Activated CD4-positive, alpha-beta T cell treated with anti-CD3 and anti-CD28 coated beads for 24 hours (primary cell): ENCODE results near the gene PPFIBP2.

ENCODE experiments used
- DNase-seq, 2 donors: peaks; one replicate each; pipeline ENCODE4 v3.0.0-alpha.2; 2020; ENCODE audit warnings: low read depth in 2 of 2

PPFIBP2 gene

DNA sequence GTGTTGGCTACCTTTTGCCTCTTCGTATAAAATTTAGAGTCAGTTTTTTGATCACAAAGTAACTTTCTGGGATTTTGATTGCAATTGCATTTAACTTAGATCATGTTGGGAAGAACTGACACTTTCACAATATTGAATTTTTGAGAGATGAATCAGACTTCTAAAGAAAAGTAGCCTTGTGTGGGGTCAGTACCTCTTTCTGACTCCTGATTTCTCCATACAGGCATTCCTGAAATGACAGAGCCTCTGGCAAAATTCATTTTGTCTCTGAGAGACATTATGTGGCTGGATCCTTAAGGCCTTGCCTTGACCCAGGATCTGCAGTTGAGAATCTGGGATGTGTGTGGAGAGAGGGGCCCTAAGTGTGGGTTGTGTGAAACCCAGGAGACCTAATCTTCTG is 37.8 kb downstream of the PPFIBP2 start:
- DNase-seq = no peak

DNA sequence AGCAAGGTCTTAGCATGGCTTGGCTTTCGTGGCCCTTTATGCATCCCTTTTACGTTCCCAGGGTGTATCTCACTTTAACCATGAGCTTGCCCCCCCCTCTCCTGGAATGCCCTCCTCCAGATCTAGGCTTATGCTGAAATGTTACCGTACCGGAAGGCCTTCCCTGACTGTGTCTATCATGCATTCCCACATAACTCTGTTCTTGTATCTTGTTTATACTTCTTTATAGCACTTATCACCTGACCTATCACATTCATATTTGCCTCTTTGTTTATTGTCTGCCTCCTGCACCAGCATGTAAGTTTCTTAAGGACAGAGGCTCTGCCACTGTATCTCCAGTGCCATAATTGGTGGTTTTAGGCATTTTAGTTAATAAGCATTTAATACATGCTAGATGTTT is 38.9 kb downstream of the PPFIBP2 start:
- DNase-seq = no peak

DNA sequence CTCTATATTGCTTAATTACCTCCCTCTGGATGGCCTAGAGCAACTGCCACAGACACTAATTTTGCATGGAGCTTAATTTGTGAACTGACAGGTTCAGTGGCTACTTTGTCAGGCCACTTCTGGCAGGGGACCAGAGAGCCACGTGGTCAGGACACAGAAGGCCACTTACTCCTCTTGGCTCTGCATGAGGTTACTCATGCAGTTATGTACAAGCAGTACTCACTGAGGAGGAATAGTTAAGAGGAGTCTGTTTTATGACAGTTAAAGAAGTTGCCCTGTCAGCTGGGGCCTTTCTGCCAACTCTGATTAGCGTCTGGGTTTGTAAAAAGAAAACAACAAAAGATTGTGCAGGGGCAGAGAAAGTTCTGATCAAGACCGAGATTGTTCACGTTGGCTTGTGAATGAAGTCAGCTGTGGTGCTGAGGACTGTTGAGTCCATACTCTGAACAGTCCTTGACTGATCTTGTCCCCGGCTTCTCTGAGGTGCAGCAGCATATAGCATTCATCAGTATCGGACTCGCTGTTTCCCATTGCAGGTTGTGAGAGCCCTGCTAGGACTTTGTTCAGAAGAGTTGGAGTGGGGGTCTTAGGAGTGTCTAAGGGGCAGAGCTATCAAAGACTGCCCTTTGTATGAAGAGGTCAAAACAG is 41.4 kb downstream of the PPFIBP2 start:
- no peak for DNase-seq

DNA sequence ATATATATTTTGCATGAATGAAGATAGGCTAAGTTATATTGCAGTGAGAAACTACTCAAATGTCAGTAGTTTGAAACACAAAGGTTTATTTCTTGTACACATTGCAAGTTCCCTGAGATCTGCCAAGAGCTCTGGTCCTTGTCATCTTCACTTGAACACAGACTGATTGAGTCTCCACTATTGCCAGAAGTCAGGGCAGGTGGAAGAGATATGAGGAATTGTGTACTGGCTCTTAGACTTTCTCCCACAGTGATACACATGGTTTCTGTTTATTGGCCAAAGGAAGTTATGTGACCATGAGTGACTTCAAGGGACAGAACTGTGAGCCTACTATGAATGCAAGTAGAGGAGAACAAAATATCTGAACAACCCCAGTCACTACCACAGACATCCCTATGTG is 44.2 kb downstream of the PPFIBP2 start:
- DNase-seq = no peak

DNA sequence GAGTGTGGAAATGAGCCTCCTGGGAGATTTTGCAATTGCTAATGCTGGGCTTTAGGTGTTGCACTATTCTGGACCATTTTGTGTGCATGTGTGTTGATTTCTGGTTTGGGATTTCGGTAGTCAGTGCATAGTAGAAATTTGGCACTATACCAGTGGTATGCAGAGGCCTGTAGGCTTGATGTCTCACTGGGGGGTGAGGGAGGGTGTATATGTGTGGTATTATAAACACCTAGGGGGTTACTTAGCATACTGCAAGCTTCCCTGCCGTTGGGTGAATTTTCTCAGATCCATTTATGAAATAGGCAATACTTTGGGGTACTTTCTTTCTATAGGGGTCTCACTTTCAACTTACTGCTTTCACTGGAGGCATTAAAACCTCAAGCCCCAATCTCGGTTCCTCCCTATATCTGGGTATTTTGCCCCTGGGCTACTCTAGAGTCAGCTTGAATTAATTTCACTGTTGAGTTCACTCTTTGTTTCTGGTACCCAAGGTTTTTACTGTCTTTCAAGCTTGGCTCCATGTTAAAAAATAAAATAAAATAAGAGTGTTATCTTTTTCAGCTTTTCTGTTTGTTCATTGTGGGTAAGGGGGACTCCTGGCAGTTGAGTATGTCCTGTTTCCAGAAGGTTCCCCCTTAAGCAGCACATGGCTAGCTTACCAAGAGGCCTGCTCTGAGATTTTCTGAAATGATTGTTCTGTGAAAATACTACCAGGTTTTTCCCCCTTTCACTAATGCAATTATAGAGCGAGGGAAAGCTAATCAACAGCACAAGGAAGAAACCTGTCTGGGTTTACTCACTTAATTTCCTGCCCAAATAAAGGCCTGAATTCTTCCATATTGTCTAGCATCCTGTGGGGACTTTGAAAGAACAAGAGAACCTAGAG is 45.8 kb downstream of the PPFIBP2 start:
- DNase-seq = no peak

DNA sequence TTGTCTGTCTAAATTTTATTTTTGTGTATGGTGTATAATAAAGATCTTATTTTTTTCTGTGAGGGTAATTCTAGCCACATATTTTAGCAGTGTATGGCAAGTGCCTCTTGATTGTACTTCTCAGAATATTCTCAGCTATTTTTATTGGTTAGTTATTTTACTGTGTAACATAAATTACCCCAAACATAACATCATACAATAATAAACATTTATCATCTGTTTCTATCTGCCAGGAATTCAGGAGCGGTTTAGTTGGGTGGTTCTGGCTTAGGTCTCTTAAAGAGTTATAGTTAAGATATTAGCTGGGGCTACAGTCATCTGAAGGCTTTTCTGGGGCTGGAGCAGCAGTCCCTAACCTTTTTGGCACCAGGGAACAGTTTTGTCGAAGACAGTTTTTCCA is 47.8 kb downstream of the PPFIBP2 start:
- DNase-seq = no peak

DNA sequence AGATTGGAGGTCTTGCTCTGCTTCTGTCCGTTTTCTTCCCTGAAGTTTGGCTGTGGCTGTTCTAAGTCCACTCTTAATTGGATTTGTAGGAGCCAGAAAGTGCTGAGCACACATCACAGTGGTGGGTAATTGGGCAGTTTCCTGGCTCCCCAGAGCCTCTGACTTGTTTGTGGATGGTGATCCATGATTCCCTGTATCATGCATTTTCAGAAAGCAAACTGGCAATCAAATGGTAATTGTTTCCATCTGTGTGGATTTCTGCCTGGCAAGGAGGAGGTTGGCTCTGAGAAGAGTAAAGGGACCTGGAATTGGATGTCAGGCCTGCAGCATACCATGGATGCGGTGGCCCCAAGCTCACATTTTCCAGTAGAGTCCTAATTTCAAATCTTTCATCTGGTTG is 49.5 kb downstream of the PPFIBP2 start:
- DNase-seq = no peak

DNA sequence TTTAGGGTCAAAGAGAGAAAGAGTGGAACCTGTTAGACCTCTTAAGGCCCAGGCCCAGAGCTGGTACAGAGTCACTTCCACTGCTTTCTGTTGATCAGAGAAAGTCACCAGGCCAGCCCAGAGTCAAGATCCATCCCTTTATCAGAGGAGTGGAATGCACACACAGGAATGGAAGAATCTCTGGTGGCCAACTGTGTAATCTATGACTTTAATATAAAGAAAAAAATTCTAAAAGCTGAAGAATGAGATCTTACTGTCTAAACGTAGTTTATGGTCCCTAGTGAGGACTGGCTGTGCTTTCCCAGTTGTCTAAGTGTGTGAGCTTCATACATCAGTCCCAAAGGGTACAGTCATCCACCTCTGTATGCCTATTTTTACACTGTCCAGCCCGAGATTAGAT is 51.0 kb downstream of the PPFIBP2 start:
- DNase-seq = no peak

DNA sequence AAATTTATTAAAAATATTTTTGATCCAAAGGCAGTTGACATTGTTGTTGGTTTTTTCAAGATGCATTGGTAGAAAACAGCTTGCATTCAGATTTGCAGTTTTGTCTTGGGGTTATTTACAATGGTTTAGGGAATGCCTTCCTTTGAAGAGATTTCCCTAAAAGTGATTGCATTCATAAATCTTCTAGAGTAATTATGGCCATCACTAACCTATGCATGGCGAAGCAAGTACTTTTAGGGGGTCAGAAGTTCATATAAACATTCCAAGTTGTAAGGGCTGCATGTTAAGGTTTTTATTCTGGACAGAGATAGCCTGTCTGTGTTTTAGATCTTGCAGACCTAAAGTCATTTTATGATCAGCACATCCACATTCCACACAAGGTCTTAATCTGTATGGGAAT is 53.5 kb downstream of the PPFIBP2 start:
- DNase-seq = no peak

DNA sequence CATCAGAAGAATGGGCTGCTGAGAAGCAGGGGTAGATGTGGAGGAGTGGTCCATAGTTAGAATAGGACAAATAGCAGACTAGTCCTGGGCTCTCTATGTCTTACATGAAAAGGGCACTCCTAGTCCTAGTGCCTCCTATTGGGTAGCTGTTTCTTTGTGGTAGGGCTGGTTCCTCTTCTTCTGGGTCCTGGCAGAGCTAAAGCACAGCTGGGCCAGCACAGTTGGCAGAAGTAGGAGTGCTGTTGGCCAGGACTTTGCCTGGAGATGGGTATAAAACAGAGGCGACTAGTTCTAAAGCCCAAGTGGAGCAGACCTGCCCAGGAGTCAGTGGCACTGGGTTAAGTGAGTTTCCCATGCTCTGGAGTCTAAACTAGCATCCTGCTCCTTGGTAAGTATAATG is 55.2 kb downstream of the PPFIBP2 start:
- no peak for DNase-seq

DNA sequence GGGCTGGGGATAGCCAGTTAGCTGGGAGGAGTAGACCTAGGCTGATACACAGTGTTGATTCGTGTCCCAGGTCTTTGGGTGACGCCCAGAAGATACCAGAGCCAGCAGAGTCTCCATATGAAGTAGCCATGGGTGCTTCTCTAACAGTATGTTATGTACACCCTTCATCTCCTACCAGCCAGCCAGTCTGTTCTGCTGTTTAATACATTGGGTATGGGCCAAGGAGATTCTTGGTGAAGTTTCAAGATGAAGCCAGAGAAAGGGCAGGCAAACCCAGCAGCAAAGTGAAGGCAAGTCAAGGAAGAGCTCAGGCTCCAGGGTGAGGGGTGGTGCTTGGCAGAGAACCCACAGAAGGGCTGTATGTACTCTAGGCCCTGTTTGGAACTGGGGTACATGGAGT is 56.4 kb downstream of the PPFIBP2 start:
- no peak for DNase-seq

DNA sequence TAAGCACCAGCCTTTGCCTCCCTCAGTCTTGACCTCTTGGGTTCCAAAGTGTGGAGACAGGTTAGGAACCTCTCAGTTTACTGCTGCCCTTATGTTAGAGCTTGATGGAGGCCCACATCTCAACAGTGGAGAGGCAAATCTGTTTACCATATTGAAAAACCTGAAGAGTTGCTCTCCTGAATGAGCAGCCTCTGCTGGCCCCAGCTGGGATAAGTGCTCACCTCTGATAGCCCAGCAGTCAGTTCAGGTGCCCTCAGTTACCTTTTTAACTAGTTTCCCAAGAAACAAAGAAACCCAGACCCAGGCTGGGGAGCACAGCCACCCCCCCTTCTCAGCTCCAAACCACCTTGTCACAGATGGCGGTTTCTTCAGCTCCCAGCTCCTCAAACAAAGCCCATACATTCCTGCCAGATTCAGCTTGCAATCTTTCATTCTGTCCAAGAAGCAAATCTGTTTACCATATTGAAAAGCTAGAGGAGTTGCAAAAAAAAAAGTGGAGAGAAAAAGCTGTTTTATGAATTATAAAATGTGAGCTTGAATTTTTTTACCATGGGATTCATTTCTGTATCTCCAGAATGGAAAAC is 57.2 kb downstream of the PPFIBP2 start:
- no peak for DNase-seq

DNA sequence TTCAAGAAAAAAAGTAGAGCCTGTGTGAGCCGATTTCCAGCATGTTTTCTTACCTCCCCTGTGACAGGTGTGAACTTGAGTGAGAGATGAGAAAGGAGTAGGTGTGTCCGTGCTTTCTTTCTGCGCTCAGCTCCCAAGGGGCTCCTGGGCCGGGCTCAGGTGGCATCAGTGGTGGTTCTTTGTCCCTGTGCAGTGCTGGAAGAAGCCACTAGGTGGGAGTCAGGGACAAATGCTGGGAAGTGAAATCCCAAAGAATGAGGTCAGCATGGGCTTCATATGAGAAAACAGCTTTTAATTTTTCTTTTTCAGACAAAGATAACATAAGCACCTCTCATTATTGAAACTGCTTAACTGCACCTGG is 57.8 kb downstream of the PPFIBP2 start:
- peak in 1 of 2 donors; percentile 8 for DNase-seq

DNA sequence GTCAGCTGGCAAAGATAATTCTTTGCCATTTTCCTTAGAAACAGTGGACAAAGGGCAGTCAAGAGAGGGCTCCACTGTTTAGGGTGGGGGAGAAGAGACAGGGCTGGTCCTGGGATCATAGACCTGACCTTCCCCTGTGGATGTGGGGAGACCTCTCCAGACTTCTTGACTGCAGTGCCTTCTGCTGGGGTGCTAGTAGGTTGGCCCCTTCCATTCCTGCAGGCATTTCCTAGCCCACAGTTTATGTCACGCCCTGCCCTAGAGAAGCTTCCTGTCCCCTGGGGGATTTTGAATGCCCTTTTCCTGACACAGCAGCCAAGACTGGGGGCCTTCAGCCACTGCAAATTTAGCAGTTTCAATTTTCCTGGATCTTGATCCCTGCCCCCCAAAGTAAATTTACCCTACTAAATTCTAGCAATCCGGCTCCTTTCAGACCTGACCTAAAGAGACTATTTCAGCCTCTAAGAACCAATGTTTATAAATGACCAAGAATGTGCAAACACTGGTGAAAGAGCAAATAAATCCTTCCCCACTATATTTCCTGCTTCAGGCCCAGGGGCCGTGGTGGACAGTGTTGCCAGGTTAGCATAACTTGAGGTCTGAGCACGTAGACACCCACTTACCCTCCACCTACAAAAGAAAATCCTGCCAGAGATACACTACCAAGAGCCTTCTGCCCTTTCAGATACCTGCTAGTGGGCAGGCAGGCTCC is 58.4 kb downstream of the PPFIBP2 start:
- DNase-seq = no peak

DNA sequence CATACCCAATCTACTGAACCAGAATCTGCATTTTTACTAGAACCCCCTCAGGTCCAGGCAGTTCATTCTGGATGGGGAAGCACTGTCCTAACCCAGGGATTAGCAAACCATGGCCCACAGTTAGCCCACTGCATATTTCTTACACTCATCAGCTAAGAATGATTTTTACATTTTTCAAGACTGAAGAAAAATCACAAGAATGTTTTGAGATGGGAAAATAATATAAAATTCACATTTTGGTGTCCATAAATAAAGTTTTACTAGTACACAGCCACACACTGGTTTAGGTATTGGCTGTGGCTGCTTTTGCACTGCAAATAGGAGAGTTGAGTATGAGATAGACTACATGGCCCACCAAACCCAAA is 59.4 kb downstream of the PPFIBP2 start:
- no peak for DNase-seq

DNA sequence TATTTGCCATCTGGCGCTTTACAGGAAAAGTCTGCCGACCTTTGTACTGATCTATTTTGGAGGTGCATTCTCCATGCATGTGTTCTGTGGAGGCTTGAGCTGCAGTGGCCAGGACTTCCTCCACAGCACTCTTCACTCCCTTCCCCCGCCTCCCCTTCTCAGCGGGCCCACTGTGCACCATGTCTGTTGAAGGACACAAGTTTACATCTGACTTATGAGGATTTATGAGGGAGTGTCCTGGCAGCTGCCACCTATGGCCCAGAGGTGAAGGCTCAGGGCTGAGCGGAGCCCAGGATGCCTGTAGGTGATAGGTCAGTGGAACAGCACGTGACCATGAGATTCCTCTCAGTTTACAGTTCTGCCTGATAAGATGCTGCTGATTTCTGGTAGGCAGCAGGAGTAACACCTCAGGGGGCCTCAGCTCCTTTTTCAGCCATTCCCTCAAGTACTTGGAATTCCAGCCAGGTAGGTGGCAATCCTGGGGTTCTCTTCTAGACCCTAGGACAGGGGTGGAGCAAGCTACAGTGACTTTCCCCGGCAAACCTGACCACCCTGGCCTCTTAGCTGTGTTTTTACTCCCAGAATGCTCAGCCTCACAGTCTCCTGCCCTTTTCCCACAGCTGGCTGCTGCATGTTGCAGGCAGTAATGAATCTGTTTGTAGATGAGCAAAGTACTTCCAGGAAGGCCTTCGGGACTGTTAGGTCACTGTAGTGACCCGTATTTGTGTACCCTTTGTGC is 59.9 kb downstream of the PPFIBP2 start:
- no peak for DNase-seq

DNA sequence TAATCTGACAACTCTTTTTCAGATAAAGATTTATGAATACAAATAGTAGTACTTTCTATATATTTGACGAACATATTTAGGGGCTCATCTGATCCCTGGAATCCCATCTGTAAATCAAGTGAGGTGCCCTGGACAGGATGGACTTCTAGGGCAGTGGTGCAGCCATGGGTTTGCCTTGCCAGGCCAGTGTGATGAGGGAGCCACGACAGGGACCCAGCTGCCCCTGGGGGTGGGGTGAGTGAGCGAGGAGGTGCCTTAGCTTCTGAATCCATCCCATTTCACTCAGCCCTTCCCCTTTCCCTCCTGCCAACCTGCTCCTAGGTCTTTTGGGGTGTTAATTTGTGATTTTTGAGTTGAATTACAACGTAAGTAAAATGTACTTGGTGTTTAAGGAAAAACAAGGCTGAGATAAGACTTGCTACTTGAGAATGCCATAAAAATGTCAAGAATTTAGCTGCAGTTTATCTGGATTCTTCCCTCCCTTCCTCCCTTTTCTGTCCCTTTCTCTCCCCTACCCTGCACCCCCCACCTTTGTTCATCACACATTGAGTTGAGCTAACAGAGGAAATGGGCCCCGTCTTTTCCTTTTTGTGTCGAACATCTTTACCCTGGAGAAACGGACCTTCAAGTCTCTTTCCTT is 60.8 kb downstream of the PPFIBP2 start:
- DNase-seq = no peak

DNA sequence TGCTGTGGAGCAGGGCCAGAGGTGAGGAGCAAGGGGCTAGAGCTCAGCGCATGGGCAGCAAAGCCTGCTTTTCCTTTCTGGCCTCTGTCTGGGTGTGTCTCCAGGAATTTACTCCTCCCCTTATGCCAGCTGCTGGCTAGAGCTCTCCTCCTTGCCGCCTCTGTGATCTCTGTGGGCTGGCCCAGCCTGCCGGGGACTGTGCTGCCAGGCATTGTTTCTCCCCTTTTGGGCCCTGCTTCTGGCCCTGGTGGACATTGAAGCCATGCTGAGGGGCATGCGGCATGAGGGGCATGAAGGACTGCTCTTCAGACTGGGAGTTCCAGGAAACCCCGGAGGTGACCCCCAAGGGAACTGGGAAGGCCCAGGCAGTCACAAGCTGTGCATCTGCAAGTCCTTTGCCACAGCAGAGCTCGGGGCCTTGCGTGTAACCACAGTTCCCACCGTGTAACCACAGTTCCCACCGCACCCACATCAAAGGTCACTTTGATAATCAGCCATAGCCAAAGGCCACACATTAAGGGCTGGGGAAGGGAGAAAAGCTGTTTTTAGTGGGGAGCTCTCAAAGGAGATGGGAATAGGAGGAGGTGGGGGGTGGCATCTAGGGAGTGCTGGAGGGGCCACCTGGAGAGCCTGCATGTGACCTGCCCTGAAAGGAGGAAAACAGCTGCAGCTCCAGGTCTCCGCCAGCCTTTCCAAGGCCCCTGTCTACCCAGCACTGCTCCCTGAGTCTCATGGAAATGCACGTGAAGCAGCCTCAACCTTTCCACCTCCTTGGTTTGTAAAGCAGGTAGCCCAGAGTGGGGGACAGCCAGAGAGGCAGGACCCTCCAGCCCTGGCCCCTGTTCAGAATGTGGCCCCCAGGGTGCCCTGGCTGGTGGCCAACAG is 62.3 kb downstream of the PPFIBP2 start:
- DNase-seq = peak in 1 of 2 donors; percentile 19

DNA sequence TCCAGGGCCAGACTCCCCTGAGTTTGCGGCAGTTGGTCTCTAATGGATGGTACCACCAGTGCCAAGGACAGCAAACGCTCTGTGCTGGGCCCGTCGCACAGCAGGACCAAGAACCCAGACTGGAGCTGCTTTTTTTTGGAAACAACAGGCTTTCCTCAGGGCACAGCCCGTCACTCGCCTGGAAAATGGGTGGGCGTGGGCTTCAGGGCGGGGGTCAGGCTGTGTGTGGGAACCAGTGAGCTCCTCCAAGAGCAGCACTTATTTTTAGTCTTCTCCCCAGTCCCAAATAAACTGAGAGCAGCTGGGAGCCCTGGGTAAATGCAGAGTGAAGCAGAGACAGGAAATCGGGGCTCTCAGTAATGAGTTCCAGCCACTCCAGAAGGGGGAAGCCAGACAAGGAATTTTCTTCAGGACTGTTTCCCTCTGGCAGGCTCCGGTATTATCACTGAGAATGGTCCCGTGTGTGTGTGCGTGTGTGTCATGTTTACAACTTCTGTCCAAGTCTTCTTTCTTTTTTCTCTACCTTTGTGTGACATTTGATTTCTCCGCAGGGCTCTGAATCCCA is 63.0 kb downstream of the PPFIBP2 start:
- DNase-seq = no peak
